CD4-positive, alpha-beta T cell treated with Interleukin-21 for 1 hour (primary cell): ENCODE measurements around the gene PAWR.

ENCODE experiments used
- DNase-seq: peaks from one replicate; pipeline ENCODE4 v3.0.0-alpha.2; 2020

The PAWR gene, protein sequence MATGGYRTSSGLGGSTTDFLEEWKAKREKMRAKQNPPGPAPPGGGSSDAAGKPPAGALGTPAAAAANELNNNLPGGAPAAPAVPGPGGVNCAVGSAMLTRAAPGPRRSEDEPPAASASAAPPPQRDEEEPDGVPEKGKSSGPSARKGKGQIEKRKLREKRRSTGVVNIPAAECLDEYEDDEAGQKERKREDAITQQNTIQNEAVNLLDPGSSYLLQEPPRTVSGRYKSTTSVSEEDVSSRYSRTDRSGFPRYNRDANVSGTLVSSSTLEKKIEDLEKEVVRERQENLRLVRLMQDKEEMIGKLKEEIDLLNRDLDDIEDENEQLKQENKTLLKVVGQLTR

DNA sequence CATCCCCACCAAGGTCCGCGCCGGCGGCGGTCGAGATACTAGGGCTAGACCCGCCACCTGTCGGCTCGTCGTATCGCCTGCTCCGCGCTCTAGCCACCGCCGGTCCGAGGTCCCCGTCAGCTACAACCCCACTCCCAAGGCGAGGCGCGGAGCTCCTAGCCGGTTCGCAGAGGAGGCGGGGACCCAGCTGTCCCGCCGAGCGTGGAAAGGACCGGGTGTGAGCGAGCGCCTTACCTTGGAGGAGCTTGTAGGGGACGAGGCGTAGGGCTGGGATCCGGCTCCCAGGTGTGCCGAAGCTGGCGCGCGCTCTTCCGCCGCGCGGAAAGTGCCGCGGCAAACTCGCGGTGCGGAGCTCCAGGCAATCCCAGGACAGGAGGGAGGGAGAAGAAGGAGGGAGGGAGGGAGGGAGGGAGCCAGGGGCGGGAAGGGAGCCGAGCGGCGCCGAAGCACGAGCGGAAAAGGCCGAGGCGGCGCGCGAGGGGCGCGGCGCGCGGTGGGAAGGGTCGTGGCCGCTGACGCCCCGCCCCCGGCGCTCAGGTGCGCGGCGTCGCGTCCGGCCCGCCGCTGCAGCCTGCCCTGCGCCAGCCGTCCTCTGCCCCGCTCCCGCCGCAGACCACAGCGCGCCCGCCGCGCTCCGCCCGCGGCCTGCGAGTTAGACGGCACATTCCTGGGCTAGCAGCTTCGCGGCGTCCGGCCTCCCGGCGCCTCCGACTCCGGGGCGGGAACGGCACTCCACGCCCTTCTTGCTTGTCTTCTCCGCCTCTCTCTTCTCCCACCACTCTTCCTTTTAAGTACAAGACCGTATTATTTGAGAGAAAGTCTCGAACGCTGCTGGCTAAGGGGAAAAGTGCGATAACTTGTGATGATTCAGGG, at the start of gene PAWR:
Gene PAWR (minus strand): TSS at position 327 of the 873 bp plus-strand sequence. CDS start 720 bp downstream, outside the sequence.
- DNase-seq = no peak

DNA sequence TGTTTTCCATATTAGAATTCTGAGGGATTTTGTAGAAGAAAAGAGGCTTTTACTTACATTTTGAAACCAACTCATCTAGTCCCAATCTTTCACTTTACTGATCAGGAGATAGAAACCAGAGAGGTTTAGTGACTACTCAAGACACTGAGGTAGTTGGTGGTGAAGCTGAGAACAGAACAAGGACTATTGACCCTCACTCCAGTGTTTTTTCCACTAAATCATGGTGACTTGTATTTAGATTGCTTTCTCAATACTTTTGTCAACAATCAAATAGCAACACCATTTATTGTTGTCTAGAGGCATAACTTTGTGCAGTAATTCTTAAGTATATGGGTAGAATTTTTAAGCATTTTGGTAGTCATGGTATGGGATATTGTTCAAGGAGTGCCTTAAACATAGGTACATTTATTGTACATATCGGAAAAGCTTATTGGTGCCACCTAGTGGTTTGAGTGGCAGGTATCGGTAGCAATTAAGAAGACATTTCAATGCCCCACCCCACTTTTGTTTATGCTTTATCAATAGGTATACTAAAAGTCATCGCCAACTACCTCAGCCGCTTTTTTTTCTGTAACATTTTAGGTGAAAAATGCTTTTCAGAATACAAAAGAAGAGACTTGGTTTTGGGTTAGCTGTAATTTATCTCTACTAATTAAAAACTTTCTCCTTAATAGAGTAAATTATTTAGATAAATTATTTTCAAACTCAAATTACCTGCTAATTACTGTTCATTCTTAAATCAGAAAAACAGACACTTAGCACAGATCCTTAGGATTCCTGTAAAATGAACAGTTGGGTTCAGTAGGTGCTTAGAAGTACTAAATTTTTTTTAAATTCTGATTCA, 47.3 kb upstream of the PAWR start:
- peak; percentile 44 for DNase-seq

DNA sequence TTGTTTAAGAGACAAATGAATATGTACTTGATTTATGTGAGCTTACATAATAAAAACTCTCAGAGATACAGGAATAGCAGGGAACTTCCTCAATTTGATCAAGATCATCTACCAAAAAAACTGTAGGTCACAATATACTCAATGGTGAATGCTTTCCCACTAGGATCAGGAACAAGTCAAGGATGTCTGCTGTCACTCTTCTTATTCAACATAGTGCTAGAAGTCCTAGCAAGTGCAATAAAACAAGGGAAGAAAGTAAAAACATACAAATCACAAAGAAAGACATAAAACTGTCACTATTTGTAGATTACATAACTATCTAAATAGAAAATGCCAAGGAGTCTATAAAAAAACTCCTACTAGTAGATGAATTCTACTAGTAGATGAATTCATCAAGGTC, 41.9 kb upstream of the PAWR start:
- no peak for DNase-seq

DNA sequence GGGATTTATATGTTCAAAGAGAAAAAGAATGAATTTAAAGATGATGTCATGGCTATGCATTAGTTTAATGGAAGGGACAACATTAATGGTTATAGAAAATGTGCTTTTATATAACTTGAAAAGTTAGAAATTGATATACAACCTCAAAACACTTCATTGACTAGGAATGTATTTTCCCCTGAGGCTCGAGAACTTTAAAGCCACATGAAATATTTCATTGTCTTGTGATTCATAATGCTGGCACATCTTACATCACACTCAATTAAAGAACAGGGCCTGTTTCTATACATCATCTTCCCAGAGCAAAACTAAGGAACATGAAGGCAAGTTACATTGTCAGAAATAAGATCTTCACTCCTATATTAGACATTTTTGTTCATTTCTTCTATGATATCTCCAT, 35.2 kb upstream of the PAWR start:
- DNase-seq = no peak

DNA sequence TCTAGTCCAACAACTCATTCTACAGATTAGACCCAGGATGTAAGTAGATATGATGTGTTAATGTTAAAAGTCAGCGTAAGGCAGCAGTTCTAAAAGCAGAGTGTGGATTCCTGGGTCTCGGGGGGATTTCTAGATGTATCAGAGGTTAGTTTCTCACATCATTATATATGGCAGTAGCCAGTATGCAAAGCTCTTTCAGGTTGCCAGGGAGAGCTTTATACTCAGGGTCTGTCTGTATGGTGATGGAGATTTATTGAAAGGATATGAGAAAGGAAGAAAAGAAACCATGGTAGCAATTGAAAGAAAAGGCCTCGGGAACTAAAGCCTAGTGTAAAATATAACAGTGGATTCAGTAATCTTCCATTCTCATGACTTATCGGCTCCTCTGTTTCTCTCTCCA, 26.2 kb upstream of the PAWR start:
- no peak for DNase-seq

DNA sequence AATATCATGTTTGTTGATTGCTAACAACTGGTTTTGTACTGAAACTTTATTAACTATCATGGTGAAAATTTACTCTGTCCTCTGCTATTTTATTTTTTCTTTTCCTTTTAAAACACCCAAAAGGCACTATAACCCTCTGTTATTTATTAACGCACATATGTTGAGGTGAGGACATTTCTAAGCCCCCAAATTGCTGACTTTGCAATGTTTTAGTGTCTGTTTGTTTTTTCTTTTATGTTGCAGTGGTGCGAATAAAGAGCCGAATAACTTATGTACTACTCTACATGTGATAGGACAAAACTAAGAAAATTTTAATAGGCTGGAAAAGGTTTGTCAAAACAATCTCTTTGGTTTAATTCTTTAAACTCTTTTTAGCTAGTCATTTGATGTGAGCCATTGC, 24.5 kb upstream of the PAWR start:
- DNase-seq = no peak

DNA sequence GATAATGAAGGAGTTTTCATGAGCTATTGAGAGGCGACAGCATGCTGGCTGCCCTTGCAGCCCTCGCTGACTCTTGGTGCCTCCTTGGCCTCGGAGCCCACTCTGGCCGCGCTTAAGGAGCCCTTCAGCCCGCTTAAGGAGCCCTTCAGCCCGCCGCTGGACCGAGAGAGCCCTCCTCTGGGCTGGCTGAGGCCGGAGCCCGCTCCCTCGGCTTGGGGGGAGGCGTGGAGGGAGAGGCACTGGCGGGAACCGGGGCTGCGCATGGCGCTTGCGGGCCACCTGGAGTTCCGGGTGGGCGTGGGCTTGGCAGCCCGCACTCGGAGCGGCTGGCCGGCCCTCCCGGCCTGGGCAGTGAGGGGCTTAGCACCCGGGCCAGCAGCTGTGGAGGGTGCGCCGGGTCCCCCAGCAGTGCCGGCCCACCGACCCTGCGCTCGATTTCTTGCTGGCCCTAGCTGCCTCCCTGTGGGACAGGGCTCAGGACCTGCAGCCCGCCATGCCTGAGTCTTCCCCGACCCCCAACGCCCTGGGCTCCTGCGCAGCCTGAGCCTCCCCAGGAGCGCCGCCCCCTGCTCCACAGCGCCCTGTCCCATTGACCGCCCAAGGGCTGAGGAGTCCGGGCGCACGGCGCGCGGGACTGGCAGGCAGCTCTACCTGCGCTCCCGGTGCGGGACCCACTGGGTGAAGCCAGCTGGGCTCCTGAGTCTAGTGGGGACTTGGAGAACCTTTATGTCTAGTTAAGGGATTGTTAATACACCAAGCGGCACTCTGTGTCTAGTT, 20.1 kb upstream of the PAWR start:
- no peak for DNase-seq

DNA sequence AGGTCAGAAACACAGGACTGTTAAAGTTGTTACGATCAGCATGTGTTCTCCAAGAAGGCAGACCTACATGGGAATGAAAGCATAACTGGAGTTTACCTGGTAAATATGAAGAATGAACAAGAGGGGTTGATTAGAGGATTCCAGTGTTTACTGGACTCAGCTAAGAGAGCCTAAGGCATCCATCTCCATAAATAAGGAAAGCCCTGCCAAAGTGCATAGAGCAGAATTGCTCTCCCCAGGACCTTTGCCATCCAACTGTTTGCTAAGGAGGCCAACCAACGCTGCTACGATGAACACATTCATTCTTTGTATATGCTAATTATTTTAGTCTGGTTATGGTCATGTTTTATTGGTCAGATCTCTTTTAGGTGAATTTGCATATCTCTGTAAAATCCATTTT, 17.1 kb upstream of the PAWR start:
- no peak for DNase-seq

DNA sequence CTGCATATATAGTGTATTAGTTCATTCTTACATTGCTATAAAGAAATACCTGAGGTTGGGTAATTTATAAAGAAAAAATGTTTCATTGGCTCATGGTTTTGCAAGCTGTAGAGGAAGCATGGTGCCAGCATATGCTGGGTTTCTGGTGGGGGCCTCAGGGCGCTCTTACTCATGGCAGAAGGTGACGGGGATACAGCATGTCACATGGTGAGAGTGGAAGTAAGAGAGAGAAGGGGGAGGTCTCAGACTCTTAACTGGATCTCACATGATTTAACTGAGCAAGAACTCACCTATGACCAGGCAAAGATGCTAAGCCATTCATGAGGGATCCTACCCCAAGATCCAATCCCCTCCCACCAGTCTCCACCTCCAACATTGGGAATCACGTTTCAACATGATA, 15.9 kb upstream of the PAWR start:
- no peak for DNase-seq

DNA sequence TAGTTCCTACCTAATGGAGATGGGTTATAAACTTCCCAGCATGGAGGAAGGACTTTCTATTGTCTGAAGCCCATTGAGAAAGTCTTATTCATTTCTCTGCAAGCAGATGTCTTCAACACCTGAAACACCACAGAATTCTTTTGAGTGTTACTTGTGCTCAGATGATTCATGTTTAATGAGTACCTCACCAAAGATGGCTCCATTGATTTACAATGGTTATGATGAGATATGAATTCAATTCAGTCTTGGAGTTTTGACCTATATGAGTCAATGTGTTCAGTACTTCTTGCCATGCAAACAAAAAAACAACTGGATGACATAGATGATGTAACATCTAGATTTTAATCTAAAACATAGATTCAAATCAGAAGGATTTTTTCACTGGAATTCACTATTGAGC, 15.4 kb upstream of the PAWR start:
- DNase-seq = no peak

DNA sequence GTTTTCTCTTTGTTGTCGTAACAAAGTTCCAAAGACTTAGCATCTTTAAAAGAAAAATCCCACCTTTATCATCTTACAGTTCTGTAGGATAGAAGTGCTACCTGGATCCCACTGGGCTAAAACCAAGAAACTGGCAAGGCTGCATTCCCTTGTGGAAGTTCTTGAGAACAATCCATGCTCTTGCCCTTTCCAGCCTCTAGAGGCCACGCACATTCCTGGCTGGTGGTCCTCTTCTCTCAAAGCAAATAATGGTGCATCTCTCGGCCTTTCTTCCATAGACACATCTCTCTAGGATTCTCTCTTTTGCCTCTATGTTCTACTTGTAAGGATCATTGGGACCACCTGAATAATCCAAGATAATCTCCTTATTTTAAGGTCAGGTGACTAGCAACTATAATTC, 8.2 kb upstream of the PAWR start:
- no peak for DNase-seq

DNA sequence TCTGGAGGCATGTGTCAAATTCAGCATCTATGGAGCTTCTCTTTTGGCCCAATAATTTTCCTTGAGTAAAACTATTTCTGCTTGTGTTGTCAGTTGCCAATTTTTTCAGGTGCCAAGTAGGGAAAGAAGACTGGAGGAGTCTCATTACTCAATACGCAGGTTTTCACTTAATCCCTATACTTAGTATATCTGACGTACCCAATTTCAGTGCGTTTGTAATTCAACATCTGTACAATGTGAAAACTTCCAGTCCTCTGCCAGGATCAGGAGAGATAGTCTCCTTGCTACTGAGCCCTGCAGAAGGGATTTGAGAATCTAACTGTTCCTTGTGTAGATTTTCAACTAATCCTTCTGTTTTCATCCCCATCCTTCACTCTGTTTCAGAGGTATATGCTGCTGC, 5.7 kb upstream of the PAWR start:
- DNase-seq = no peak

DNA sequence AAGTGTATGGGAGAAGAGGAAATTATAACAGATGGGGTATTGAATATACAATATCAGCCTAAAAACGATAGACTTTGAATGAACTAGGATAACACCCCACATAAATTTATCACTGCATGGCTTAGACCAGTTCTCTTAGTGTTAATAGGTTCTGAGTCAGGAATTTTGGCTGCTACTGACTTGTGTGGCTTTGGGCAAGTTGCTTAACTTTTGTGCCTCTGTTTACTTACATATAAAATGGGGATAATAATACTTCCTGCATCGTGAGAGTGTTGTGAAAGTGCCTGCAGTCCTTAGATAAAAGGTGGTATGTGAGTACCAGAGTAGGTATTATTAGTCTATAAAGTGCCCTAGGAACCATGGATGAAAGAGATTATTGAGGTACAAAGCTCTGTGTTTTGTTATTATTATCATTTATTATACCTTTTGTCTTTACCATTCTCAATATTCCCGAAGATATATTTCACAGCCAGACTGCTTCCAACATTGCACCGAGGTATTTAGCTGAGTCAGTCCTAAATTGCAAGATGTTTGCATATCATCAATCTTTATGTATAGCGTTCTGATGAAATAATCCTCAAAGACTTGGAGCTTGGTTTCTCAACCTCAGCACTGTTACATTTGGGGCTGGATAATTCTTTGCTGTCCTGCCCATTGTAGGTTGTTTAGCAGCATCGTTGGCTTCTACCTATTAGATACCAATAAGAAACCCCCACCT, 2.3 kb upstream of the PAWR start:
- no peak for DNase-seq

DNA sequence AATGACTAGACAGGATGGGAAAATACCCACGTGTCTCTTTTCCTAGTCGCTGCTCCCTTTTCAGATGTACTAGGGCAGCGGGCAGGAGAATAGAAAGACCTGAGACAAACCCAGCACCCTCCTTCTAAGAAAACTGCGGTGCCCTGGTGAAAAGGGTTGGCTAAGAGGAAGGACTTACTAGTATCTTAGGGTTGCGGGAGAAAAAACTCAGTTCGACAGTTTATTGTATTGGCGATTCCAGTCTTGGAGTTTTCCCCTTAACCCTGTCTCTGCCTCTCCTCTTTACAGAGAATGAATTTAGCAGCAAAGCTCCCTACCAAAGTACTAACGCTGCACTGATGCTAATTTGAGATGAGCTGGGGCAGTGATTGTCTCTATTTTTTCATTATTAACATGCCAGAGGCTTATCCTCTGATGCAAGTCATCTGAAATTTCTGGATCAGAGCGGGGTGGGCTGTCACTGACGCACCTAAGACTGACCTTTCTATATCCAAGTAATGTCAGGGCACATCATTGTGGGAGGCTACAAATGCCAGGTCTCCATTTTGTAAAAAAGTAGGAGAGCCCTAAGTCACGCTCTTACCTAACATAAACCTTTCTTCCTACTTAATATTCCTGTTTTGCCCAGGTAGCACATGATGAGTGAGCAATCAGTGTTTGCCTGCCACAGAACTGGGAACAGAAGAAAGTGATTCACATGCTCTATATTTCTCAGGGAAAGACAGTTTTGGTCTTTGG, 916 bp upstream of the PAWR start:
- no peak for DNase-seq

DNA sequence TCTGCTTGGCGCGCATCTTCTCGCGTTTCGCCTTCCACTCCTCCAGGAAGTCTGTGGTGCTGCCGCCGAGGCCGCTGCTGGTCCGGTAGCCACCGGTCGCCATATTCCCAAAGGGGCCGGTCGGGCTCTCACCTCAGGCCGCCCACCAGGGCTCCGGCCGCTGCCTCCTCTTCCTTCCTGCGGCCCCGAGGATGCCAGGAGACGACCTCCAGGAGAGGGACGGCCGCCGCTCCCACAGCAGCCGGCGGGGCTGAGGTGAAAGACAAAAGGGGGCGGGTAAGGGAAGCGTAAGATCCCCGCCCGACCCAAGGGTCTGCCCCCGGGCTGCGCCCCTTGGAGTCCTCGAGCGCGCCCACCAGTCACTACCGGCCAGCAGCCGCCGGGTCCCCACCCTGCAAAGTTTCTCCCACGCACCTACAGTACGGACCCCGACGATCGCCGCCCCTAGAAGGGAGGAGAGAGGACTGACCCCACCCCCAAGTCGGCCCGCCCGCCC, 574 bp downstream of the PAWR start:
- DNase-seq = no peak

DNA sequence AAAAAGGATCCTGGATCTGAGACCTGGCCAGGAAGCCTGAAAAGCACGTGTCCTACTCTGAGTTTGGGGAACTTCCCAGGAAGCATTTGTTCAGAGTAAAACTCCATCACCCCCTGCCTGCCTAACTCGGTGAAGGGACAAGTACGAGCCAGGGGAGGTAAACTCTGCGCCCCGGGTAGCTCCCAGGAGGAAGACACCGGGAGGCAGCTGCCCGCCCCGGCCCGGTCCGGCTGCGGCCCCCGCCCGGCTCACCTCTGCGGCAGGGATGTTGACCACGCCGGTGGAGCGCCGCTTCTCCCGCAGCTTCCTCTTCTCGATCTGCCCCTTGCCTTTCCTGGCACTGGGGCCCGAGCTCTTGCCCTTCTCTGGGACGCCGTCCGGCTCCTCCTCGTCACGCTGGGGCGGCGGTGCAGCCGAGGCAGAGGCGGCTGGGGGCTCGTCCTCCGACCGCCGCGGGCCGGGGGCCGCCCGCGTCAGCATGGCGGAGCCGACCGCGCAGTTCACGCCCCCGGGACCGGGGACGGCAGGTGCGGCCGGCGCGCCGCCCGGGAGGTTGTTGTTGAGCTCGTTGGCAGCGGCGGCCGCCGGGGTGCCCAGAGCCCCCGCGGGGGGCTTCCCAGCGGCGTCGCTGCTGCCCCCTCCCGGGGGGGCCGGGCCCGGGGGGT, 1.2 kb downstream of the PAWR start:
- no peak for DNase-seq

DNA sequence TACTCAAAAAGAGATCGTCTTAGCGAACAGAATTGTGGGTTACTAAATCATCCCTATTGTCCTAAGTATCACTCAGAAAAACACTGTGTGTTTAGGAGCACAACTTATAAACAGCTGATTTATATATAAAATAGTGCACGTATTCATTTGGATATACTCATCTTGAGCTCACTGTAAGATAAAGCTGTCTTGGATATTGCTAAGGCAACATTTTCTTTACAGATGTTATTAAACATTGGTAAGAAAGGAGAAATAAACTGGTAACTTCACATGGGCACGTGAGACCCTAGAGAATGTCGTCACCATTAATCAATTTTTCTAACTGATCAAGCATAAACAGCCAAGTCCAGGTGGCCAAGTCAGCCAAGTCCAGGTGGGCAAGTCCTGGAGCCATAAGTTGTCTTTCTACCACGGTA, 1.7 kb downstream of the PAWR start:
- DNase-seq = no peak

DNA sequence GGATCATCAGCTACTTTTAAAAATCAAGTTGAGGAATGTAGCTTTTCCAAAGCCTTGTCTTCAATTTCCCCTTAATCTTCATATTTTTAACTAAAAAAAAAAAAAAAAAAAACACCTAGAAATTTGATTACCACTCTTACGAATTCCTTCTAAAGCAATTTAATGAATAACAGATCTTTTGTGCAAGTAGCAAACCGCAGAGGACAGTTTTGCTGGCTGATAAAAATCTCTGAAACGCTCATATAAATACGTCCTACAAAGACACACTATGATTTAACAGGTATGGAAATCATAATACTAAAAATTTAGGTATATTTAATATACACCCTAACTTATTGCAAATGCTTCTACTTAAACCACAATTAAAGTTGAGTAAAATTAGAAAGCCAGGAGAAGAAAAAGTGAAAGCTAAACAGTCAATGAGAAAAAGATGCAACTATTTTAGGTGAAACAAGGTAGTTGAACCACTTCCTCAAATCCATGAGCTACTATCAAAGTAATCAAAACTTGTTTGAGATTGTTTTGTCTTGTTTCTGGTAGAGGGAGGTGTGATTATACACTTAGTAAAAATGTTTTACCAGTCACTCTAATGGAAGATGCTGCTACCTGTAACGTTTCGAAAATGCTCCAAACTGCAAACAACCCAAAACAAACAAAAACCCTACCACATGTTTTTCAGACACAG, 2.2 kb downstream of the PAWR start:
- DNase-seq = no peak

DNA sequence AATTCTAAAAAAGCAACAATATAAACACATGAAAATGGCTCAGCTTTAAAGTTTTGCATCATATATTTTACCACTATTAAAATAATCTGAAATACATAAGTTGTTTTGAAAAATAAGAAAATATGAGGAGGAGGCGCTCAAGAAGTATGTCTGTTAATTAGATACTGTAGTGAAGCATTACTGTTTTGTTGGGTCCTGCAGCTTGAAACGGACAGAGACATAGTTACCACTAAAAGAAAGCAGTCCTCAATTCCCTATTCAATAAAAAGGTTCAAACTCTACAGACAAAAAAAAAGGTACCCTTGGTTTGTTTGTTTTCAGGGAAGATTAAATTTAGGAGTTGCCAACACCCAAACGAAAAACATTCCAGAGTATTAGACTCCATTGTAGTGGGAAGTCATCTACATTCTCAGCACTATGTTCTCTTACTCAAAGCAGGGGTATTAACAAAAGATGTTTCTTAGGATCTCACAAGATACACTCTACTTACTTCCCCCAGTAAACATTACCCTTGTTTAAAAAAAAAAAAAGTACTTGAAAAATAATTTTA, 3.0 kb downstream of the PAWR start:
- no peak for DNase-seq
